GM23248 (cell line): ENCODE results near the gene TPO.

Experiments
- EZH2 ChIP-seq: fragments of 200-600 bp; sonication (generic); IDR thresholded peaks from 2 replicates; pipeline ENCODE4 v1.6.1; 2018; ENCODE audit warnings: antibody characterized with exemption, mild to moderate bottlenecking; ENCODE audit not compliant: insufficient read depth, poor library complexity, severe bottlenecking
- EZH2phosphoT487 ChIP-seq: fragments of 200-600 bp; sonication (generic); IDR thresholded peaks from 2 replicates; pipeline ENCODE4 v1.6.1; 2018; ENCODE audit warnings: antibody characterized with exemption, moderate library complexity, mild to moderate bottlenecking, low read depth; ENCODE audit not compliant: insufficient read depth

GRCh38 chr2:1548910-1549673 lies 135.8 kb downstream of the TPO start:
- TF ChIP-seq EZH2phosphoT487 (no peak), EZH2 (no peak)
